Memory B cell (primary cell): ENCODE measurements around the gene TMEM263.
"Not testable (repeated sequence)": the region's sequence is repeated elsewhere in the genome, so short reads cannot be mapped to it uniquely, and the experiment has no call there.

Source experiments
- ATAC-seq: fragments of 150-1000 bp; cut with Tn5 transposase; 2 replicates; pipeline ENCODE4 v1.10.0; 2021; ENCODE audit warnings: low read depth, mild to moderate bottlenecking, moderate library complexity
- DNase-seq, 2 donors: peaks; one replicate each; pipeline ENCODE4 v3.0.0; 2022; ENCODE audit warnings: low spot score in 2 of 2
- H3K27ac Mint-ChIP-seq: one replicate; pipeline ENCODE4 v1.8.0; 2022; ENCODE audit warnings: mild to moderate bottlenecking, moderate library complexity, mixed read lengths
- H3K27me3 Mint-ChIP-seq: one replicate; pipeline ENCODE4 v1.8.0; 2022; ENCODE audit warnings: mixed read lengths
- H3K36me3 Mint-ChIP-seq: one replicate; pipeline ENCODE4 v1.8.0; 2022; ENCODE audit warnings: mild to moderate bottlenecking, mixed read lengths
- H3K4me1 Mint-ChIP-seq: one replicate; pipeline ENCODE4 v1.8.0; 2022; ENCODE audit warnings: mixed read lengths
- H3K4me3 Mint-ChIP-seq: one replicate; pipeline ENCODE4 v1.8.0; 2022; ENCODE audit warnings: mild to moderate bottlenecking, moderate library complexity, mixed read lengths
- H3K9me3 Mint-ChIP-seq: one replicate; pipeline ENCODE4 v1.8.0; 2022; ENCODE audit warnings: mixed read lengths

The TMEM263 gene

DNA sequence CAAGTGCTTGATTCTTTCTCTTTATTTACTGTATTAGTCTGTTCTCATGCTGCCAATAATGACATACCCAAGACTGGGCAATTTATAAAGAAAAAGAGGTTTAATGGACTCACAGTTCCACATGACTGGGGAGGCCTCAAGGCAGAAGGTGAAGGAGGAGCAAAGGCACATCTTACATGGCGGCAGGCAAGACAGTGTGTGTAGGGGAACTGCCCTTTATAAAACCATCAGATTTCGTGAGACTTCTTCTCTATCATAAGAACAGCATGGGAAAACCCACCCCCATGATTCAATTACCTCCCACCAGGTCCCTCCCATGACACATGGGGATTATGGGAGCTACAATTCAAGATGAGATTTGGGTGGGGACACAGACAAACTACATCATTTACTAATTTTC is 32.1 kb upstream of the TMEM263 start:
- ATAC-seq, result not testable (repeated sequence)
- peaks cover 39% of the 10 kb centered on the region for H3K27me3 Mint-ChIP-seq

DNA sequence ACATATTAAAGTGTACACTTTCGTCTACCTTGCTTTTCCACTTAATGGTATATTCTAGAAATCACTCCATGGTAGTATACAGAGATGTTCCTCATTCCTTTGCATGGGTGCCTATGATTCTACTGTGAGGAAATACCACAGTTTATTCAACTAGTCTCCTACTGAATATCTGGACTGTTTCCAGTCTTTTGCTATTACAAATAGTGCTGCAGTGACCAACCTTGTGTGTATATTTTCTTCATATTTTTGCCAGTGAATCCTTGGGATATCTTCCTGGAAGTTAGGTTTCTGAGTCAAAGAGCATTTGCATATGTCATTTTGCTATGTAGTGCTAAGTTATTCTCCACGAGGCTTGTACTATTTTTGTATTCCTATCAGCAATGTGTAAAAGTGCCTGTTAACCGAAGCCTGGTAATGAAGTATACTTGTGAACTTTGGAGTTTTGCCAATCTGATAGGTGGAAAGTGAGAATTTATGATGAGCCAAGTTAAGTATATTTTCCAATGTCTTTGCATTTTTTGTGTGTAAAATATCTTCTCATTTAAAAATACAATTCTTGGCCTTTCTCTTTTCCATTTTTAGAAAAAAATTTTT is 31.3 kb upstream of the TMEM263 start:
- Mint-ChIP-seq H3K27ac (no peak overlapping the region), H3K4me3 (no peak overlapping the region), H3K4me1 (no peaks in the 10 kb centered on the region), H3K36me3 (peaks cover 4% of the 10 kb centered on the region), H3K27me3 (peaks cover 44% of the 10 kb centered on the region), H3K9me3 (peaks cover 13% of the 10 kb centered on the region)
- DNase-seq (no peak), ATAC-seq (no peak)

More for the DNA sequence above, 32.1 kb upstream of the TMEM263 start:
- peaks cover 13% of the 10 kb centered on the region for H3K9me3 Mint-ChIP-seq
- not testable (repeated sequence) for H3K4me3 Mint-ChIP-seq, H3K27ac Mint-ChIP-seq, H3K4me1 Mint-ChIP-seq, H3K36me3 Mint-ChIP-seq, DNase-seq

DNA sequence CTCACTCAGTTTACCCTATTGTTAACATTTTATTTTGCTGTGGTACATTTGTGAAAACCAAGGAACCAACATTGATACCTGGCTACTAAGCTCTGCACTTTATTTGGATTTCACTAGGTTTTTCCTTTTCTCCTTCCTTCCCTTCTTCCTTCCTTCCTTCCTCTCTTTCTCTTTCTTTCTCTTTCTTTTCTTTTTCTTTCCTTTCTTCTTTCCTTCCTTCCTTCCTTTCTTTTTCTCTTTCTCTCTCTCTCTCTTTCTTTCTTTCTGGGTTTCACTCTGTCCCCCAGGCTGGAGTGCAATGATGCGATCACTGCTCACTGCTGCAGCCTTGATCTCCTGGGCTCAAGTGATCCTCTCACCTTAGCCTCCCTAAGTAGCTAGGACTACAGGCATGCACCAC is 29.1 kb upstream of the TMEM263 start:
- DNase-seq, result no peak
- Mint-ChIP-seq H3K36me3 (peaks cover 4% of the 10 kb centered on the region), H3K4me1 (no peaks in the 10 kb centered on the region), H3K4me3 (no peak overlapping the region), H3K9me3 (peaks cover 13% of the 10 kb centered on the region), H3K27me3 (peaks cover 46% of the 10 kb centered on the region), H3K27ac (no peak overlapping the region)
- no peak for ATAC-seq

DNA sequence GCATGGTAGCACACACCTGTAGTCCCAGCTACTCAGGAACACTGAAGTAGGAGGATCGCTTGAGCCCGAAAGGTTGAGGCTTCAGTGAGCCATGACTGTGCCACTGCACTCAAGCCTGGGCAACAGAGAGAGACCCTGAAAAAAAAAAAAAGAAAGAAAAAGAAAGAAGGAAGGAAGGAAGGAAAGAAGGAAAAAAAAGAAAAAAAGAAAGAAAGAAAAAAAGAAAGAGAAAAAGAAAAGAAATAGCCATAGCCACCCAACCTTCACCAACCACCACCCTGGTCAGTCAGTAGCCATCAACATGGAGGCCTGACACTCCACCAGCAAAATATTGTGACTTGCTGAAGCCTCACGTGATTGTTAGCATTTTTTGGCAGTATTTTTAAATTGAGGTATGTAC is 21.4 kb upstream of the TMEM263 start:
- H3K4me3 Mint-ChIP-seq, result no peak overlapping the region
- H3K27ac Mint-ChIP-seq, result no peak overlapping the region
- DNase-seq (no peak), ATAC-seq (no peak)
- no peaks in the 10 kb centered on the region for H3K36me3 Mint-ChIP-seq
- H3K4me1 Mint-ChIP-seq, result no peaks in the 10 kb centered on the region
- H3K9me3 Mint-ChIP-seq, result no peaks in the 10 kb centered on the region
- H3K27me3 Mint-ChIP-seq, result peaks cover 32% of the 10 kb centered on the region

DNA sequence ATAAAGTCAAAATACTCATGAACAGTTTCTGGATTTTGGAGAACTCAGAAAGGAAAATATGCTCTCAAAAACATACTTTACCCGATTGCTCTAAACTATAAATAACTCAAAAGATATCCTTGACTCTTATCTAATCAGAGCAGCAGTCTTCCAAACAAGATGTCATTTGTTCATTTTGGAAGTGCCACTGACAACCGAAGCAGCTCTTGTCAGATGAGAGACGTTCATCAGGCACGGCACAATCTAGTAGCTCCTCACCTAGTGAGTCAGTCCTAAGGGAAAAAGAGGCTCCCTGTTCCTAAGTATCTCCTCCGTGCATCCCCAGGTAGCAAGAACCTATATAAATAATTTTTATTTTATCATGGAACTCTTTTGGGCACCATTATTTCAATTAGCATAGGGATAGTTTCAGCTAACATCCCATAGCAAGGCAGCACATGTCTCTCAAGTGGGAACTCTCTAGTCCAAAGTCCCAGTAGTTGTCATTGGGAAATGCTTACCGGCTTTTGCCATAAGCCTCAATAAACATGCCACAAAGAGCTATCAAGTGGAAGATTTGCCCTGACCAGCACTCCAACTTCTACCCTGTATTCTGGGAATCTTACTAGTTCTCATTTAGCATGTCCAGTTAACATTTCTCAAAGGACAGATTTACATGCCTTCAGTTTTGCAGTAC is 14.1 kb upstream of the TMEM263 start:
- H3K36me3 Mint-ChIP-seq, result no peaks in the 10 kb centered on the region
- DNase-seq, result no peak

DNA sequence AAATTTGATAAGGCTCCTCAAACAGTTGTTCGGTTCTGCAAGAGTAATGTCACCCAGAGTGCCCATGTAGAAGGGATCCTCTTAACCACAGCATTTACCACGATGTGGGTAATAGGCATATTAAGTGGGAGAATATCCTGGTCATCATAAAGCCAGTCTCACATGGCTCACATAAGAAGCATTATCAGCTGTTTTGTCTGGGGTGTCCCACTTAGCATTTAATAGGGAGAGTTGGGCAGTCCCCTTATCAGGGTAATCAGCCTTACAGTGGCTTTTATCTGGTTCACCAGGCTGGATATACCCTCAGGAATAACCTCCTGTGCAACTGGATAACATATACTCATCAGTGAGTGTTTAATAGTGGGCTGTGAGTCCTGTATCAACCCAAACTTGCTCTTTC is 12.9 kb upstream of the TMEM263 start:
- ATAC-seq, result no peak
- Mint-ChIP-seq H3K36me3 (no peaks in the 10 kb centered on the region), H3K27ac (no peak overlapping the region)

More for the DNA sequence above, 14.1 kb upstream of the TMEM263 start:
- H3K4me3 Mint-ChIP-seq, result no peak overlapping the region
- no peaks in the 10 kb centered on the region for H3K4me1 Mint-ChIP-seq
- H3K27me3 Mint-ChIP-seq, result peaks cover 12% of the 10 kb centered on the region
- H3K27ac Mint-ChIP-seq, result no peak overlapping the region
- no peak for ATAC-seq
- H3K9me3 Mint-ChIP-seq, result peaks cover 4% of the 10 kb centered on the region

DNA sequence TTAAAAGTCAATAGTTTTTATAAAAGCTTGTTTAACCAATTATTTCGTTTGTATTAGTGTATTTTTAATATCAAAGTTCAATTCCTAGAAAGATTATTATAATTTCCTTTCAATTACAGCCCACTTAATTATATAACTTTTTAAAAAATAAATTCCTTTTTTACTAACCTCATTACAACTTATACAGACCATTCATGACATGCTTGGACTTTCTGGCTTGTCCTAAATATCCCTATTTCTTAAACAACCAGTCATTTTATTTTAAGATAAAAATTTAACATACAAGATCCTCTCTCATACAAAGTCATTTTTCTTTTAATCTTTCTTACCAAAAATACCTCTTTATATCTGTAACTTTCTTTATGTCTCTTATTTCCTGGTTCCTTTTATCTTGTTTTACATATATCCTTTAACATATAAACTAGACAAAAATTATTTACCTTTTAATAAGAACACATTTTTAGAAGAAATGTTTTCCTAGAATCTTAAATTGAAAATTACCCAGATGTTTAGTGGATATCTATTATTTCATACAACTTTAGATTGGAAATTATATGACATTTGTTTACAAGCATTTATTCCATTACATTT is 10.4 kb upstream of the TMEM263 start:
- ATAC-seq, result no peak
- DNase-seq, result no peak
- H3K4me1 Mint-ChIP-seq, result no peaks in the 10 kb centered on the region
- peaks cover 2% of the 10 kb centered on the region for H3K36me3 Mint-ChIP-seq
- no peak overlapping the region for H3K27ac Mint-ChIP-seq
- no peak overlapping the region for H3K4me3 Mint-ChIP-seq
- H3K9me3 Mint-ChIP-seq, result peaks cover 13% of the 10 kb centered on the region
- peaks cover 9% of the 10 kb centered on the region for H3K27me3 Mint-ChIP-seq

More for the DNA sequence above, 12.9 kb upstream of the TMEM263 start:
- H3K4me3 Mint-ChIP-seq, result no peak overlapping the region
- no peak for DNase-seq
- peaks cover 4% of the 10 kb centered on the region for H3K9me3 Mint-ChIP-seq
- H3K4me1 Mint-ChIP-seq, result no peaks in the 10 kb centered on the region
- H3K27me3 Mint-ChIP-seq, result peaks cover 9% of the 10 kb centered on the region

DNA sequence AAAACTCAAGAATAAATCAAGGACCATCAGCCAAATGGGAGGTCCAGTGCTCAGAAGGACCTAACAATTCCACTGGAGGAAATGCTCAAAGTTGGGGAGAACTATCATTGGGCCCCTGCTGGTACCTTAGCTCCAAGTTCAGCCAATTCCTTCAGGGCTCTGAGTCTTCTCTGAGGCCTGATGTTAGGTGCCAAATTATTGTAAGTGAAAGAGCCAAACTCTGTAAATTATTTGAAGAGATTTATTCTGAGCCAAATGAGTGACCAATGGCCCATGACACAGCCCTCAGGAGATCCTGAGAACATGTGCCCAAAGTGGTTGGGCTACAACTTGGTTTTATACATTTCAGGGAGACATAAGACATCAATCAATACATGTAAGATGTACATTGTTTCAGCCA is 8.2 kb upstream of the TMEM263 start:
- H3K27ac Mint-ChIP-seq, result no peak overlapping the region
- ATAC-seq (no peak), DNase-seq (no peak)
- no peaks in the 10 kb centered on the region for H3K4me1 Mint-ChIP-seq
- H3K36me3 Mint-ChIP-seq, result peaks cover 2% of the 10 kb centered on the region
- peaks cover 9% of the 10 kb centered on the region for H3K27me3 Mint-ChIP-seq
- H3K9me3 Mint-ChIP-seq, result peaks cover 13% of the 10 kb centered on the region
- H3K4me3 Mint-ChIP-seq, result no peak overlapping the region

DNA sequence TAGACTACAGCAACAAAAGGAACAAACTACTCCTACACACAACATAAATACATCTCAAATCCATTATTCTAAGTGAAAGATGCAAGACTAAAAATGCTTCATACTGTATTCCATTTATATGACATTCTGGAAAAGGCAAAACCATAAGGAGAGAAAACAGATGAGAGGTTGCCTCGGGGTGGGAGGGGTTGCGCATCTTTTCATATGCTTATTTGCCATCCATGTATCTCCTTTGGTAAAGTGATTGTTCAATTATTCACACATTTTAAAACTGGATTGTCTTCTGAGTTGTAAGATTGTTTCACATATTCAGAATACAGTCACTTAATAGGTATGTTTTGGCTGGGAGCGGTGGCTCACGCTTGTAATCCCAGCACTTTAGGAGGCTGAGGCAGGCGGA is 5.1 kb upstream of the TMEM263 start:
- Mint-ChIP-seq H3K9me3 (peaks cover 11% of the 10 kb centered on the region), H3K27me3 (peaks cover 7% of the 10 kb centered on the region), H3K36me3 (peaks cover 2% of the 10 kb centered on the region), H3K4me1 (no peaks in the 10 kb centered on the region), H3K27ac (no peak overlapping the region), H3K4me3 (no peak overlapping the region)
- DNase-seq (no peak), ATAC-seq (no peak)

DNA sequence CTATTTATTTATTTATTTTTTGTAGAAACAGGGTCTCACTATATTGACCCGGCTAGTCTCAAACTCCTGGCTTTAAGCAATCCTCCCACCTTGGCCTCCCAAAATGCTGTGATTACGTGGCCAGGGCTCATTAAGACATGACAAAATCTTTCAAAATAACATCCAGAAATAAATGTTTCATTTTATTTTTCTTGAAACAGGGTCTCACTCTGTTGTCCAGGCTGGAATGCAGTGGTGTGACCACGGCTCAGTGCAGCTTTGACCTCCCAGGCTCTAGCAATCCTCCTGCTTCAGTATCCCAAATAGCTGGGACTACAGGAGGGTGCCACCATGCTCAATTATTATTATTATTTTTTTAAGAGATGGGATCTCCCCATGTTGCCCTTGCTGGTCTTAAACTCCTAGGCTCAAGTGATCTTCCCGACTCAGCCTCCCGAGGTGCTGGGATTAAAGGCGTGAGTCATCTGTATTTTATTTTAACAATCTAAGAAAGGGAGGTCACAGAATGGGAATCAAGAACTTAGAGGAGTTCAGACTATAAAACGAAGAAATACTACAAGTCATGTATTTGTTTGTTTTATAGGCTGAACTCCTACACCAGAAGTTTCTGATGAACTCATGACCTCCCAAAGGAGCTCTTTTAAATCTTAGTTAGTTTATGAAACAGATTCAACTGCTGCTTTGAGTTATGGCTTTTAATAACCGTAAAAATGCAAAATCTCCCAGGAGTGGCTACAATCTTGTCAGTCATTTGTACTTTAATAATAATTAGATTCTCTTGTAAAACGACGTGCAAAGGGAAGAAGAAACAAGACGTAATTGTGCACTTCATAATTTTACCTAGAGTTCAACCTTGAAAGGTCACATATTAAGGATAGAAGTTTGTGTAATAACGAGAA is 2.1 kb upstream of the TMEM263 start:
- Mint-ChIP-seq H3K4me3 (no peak overlapping the region), H3K27me3 (peaks cover 2% of the 10 kb centered on the region), H3K4me1 (peaks cover 14% of the 10 kb centered on the region), H3K36me3 (peaks cover 2% of the 10 kb centered on the region), H3K9me3 (peaks cover 9% of the 10 kb centered on the region), H3K27ac (no peak overlapping the region)
- DNase-seq (no peak), ATAC-seq (no peak)

DNA sequence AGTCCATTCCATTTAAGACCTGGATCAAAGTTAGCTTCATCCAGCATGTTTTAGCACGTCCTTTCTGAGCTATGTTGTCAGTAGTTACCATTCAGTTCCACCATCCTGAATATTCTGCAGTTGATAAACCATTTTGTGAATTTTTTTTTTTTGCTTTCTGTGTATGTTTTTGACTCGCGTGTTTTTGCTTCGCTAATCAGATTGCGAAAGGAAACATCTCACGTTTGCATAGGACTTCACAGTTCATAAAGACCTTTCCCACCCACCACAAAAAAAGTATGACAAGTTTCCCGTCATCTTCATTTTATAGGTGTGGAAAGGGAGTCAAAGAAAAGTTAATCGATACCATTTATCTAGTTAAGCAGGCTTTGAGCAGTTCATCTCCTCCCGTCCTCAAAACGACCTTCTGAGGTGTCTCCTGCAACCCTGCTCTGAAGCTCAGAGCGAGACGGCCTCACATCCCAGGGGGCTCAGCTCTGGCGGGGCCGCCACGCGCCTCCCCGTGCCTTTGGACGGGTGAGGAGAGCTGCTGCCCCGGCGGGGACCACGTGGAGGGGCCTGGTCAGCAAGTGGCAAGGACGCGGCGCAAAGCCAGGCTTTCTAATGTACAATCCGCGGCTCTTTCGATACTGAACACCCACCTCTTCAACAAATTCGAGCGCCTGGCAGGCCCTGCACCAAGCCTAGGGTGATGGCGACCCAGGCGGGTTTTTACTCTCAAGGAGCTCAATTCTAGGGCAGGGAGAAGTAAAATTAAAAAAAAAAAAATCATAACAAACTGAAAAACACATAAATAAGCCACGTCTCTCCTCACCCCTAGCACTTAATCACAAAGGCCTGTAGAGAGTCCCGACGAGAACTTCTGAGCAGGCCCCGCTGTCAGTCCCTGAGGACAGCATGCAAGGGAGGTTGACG is 988 bp upstream of the TMEM263 start:
- peak overlapping the region; percentile 60 for H3K27ac Mint-ChIP-seq
- H3K9me3 Mint-ChIP-seq, result peaks cover 3% of the 10 kb centered on the region
- DNase-seq, result peak in 1 of 2 donors; percentile 18
- ATAC-seq, result peak; percentile 25
- H3K36me3 Mint-ChIP-seq, result no peaks in the 10 kb centered on the region
- H3K4me3 Mint-ChIP-seq, result peak overlapping the region; percentile 97
- peaks cover 14% of the 10 kb centered on the region for H3K4me1 Mint-ChIP-seq
- no peaks in the 10 kb centered on the region for H3K27me3 Mint-ChIP-seq

DNA sequence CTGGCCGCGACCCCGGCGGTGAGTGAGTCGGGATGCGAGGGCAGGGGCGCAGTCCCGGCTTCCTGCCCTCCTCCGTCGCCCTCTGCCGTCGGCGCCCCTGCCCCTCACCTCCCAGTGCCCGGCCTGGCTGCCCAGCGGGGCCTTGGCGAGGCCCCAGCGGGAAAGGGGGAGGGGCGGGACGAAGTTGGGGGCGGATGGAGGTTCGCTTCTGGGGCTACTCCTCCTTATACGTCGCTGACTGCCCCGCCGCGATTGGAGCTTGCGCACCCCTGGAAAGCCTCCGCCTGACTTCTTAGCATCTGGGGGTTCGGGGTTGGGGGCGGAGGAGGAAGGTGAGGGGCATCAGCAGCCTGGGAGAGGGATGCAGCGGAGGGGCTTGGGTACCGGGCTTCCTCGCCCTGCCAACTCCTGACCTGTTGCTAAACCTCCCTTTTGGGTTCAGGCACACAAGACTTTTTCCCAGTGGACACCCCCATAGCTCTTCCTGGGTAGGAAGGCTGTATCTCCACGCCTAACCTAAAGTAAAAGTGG is 406 bp downstream of the TMEM263 start:
- Mint-ChIP-seq H3K36me3 (peaks cover 2% of the 10 kb centered on the region), H3K4me3 (peak overlapping the region; percentile 97), H3K27me3 (no peaks in the 10 kb centered on the region), H3K27ac (peak overlapping the region; percentile 94), H3K9me3 (no peaks in the 10 kb centered on the region), H3K4me1 (peaks cover 14% of the 10 kb centered on the region)
- ATAC-seq, result peak; percentile 33
- DNase-seq, result peak in 1 of 2 donors; percentile 24

DNA sequence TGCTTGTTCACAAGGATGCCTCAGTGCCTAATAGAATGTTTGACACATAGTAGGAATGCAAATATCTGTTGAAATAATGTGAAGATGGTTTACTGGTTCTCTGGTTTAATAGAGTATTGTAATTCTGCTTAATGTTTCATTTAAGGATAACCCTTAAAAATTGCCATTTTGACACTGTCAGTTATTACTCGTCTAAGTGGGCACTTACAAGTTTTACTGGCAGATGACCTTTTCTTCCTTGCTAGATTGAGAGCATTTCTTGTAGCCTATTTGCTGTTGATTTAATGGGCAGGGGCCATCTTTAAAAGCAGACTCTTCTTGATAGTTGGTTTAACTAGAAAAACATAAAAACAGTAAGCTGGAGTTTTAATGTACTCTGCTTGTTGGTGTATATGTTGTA is 1.9 kb downstream of the TMEM263 start:
- no peak for DNase-seq
- Mint-ChIP-seq H3K36me3 (peaks cover 4% of the 10 kb centered on the region), H3K27me3 (no peaks in the 10 kb centered on the region), H3K4me3 (peak overlapping the region; percentile 97), H3K27ac (peak overlapping the region; percentile 94), H3K9me3 (no peaks in the 10 kb centered on the region), H3K4me1 (peaks cover 14% of the 10 kb centered on the region)
- no peak for ATAC-seq
